ENCODE results near the gene ADGRB2. TPM values are rescaled to one million over a fixed set of nuclear protein-coding genes. Genes with fewer than 3 reads are reported as not detected.

The ADGRB2 gene, protein sequence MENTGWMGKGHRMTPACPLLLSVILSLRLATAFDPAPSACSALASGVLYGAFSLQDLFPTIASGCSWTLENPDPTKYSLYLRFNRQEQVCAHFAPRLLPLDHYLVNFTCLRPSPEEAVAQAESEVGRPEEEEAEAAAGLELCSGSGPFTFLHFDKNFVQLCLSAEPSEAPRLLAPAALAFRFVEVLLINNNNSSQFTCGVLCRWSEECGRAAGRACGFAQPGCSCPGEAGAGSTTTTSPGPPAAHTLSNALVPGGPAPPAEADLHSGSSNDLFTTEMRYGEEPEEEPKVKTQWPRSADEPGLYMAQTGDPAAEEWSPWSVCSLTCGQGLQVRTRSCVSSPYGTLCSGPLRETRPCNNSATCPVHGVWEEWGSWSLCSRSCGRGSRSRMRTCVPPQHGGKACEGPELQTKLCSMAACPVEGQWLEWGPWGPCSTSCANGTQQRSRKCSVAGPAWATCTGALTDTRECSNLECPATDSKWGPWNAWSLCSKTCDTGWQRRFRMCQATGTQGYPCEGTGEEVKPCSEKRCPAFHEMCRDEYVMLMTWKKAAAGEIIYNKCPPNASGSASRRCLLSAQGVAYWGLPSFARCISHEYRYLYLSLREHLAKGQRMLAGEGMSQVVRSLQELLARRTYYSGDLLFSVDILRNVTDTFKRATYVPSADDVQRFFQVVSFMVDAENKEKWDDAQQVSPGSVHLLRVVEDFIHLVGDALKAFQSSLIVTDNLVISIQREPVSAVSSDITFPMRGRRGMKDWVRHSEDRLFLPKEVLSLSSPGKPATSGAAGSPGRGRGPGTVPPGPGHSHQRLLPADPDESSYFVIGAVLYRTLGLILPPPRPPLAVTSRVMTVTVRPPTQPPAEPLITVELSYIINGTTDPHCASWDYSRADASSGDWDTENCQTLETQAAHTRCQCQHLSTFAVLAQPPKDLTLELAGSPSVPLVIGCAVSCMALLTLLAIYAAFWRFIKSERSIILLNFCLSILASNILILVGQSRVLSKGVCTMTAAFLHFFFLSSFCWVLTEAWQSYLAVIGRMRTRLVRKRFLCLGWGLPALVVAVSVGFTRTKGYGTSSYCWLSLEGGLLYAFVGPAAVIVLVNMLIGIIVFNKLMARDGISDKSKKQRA (N-terminal part only)
- 7.4 and 10.4 TPM in 2 replicates for total RNA-seq
- 4.4 and 4.8 TPM in 2 replicates for polyA plus RNA-seq
- polyA plus RNA-seq (2012) = 9.7 and 10.0 TPM in 2 replicates
- 12.0 and 13.2 TPM in 2 replicates for polyA minus RNA-seq (ENCODE audit: low replicate concordance)

DNA sequence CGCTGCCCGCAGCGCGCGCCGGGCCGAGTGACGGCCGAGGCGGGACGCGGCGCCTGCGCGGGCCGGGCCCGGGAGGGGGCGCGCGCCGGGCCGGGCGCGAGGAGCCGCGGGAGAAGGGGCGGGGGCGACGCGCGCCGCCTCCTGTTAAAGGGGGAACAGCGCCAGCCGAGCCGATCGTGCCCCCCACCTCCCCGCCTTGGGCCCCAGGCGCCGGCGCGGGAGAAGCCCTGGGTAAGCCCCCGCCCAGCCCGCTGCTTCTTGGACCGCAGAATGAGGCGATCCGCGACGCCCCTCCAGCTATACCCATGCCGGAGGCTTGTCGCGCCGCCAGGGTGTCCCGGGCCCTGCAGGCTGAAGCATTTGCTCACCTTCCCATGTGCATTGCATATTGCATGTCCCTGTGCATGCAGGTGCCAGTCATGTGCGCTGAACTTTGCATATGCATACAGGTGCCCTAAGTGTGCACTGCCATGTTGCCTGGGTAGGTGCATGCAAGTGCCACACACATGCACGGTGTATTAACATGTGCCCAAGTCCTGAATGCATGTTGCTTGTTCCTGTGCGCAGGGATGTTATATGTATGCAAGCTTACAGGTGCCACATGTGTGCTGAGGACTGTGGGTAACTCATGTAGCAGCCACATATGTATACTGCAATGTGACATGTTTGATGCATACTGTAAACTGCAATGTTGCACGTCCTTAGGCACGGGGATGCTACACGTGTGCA lies at the start of gene ADGRB2:
Gene ADGRB2, minus strand, starts transcription at position 29 of the 729 bp plus-strand sequence. CDS start 7,119 bp downstream, outside the sequence.
- H3K79me2 ChIP-seq (ENCODE audit: control insufficient read depth, insufficient read depth, low read length) = no peaks in the 10 kb centered on the region
- TF ChIP-seq, protein P1, sequence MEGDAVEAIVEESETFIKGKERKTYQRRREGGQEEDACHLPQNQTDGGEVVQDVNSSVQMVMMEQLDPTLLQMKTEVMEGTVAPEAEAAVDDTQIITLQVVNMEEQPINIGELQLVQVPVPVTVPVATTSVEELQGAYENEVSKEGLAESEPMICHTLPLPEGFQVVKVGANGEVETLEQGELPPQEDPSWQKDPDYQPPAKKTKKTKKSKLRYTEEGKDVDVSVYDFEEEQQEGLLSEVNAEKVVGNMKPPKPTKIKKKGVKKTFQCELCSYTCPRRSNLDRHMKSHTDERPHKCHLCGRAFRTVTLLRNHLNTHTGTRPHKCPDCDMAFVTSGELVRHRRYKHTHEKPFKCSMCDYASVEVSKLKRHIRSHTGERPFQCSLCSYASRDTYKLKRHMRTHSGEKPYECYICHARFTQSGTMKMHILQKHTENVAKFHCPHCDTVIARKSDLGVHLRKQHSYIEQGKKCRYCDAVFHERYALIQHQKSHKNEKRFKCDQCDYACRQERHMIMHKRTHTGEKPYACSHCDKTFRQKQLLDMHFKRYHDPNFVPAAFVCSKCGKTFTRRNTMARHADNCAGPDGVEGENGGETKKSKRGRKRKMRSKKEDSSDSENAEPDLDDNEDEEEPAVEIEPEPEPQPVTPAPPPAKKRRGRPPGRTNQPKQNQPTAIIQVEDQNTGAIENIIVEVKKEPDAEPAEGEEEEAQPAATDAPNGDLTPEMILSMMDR (conservative IDR thresholded peaks at IDR 0.05 in 1 of 2, IDR thresholded peaks at IDR 0.05 in 1 of 2; ENCODE audit: low read depth in 1 of 2, low read length in 2 of 2) = no peak
- no peaks in the 10 kb centered on the region for H4K20me1 ChIP-seq (ENCODE audit: control insufficient read depth, extremely low read depth, insufficient read depth, low read length)
- H3K36me3 ChIP-seq (ENCODE audit: control insufficient read depth, insufficient read depth, low read length) = no peaks in the 10 kb centered on the region
- H3K4me2 ChIP-seq (ENCODE audit: extremely low read depth, insufficient read depth, low read length) = peak within 1 kb of the TSS; percentile 92
- H3K4me1 ChIP-seq (ENCODE audit: control insufficient read depth, extremely low read depth, insufficient read depth, low read length) = peaks cover 21% of the 10 kb centered on the region
- H3K9me3 ChIP-seq (ENCODE audit: control insufficient read depth, insufficient read depth, low read depth, low read length) = no peaks in the 10 kb centered on the region
- H3K9ac ChIP-seq (ENCODE audit: insufficient read depth, low read length) = no peak within 1 kb of the TSS
- no peak within 1 kb of the TSS for H3K27ac ChIP-seq (ENCODE audit: insufficient read depth, low read length)
- H2AFZ ChIP-seq (ENCODE audit: low read length) = no peak within 1 kb of the TSS
- DNase-seq (ENCODE audit: low read depth in 2 of 2) = no peak
- peaks cover 2% of the 10 kb centered on the region for H3K27me3 ChIP-seq (ENCODE audit: control insufficient read depth, insufficient read depth, low read length)
- peak within 1 kb of the TSS; percentile 49 to 67 (median 64) for H3K4me3 ChIP-seq (replicated peaks in 1 of 4; ENCODE audit: control extremely low read depth in 1 of 4, insufficient read depth in 1 of 4, low read depth in 3 of 4, low read length in 4 of 4)

DNA sequence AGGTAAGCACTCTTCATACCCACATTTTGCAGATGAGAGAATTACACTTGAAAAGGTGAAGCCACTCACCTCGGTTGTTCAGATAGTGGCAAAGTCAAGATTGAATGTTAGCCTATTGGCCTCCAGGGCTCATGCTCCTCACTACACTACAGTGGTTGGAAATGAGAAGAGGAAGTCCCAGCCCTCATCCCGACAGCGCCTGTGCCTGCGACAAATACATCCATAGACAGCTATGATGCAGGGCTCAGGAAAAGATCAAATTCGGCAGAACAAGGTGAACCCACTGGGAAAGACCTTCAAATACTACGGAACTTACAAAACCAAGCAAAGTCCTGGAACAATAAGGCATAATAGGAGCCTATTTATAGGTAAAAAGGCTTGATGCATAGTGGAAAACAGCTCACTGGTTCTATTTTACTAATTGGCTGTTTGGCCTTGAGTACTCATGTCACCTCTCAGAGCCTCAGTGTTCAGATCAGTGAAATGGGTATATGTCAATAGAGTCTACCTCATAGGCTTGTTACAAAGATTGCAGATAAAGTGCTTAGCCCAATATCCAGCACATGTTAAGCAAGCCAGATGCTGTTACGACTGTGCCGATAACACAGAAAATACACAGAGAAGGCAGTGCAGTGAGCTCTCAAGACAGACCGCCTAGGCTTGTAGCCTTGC lies 48.2 kb upstream of the ADGRB2 start:
- Histone ChIP-seq H3K36me3 (ENCODE audit: control insufficient read depth, insufficient read depth, low read length) (no peaks in the 10 kb centered on the region), H3K79me2 (ENCODE audit: control insufficient read depth, insufficient read depth, low read length) (no peaks in the 10 kb centered on the region), H3K9me3 (ENCODE audit: control insufficient read depth, insufficient read depth, low read depth, low read length) (no peaks in the 10 kb centered on the region), H3K9ac (ENCODE audit: insufficient read depth, low read length) (no peak overlapping the region), H3K4me1 (ENCODE audit: control insufficient read depth, extremely low read depth, insufficient read depth, low read length) (no peaks in the 10 kb centered on the region), H3K4me3 (replicated peaks in 1 of 4; ENCODE audit: control extremely low read depth in 1 of 4, insufficient read depth in 1 of 4, low read depth in 3 of 4, low read length in 4 of 4) (no peak overlapping the region), H4K20me1 (ENCODE audit: control insufficient read depth, extremely low read depth, insufficient read depth, low read length) (no peaks in the 10 kb centered on the region), H3K4me2 (ENCODE audit: extremely low read depth, insufficient read depth, low read length) (no peak overlapping the region), H2AFZ (ENCODE audit: low read length) (no peak overlapping the region), H3K27me3 (ENCODE audit: control insufficient read depth, insufficient read depth, low read length) (no peaks in the 10 kb centered on the region), H3K27ac (ENCODE audit: insufficient read depth, low read length) (no peak overlapping the region)
- peak; percentile 41 for TF ChIP-seq EZH2 (IDR thresholded peaks at IDR 0.05; ENCODE audit: low read length, missing control alignments)
- TF ChIP-seq, protein P1 (conservative IDR thresholded peaks at IDR 0.05 in 1 of 2, IDR thresholded peaks at IDR 0.05 in 1 of 2; ENCODE audit: low read depth in 1 of 2, low read length in 2 of 2) = no peak
- DNase-seq (ENCODE audit: low read depth in 2 of 2) = no peak
